Adrenal gland (tissue), 12 donors: ENCODE results near the gene BOK. TPM values are rescaled to one million over a fixed set of nuclear protein-coding genes. Genes with fewer than 3 reads are reported as not detected.

Experiments used
- DNase-seq, 7 donors: peaks; one replicate each; pipeline ENCODE4 v3.0.0-alpha.2; 2019 to 2020
- H3K27ac ChIP-seq, 5 donors: fragments of 200-600 bp; sonication (generic) in 4 of 5; 1 replicate in 3 of 5; 2 replicates in 2 of 5; pipeline versions ENCODE4 v1.5.1 to v1.8.0; 2016 to 2020; ENCODE audit warnings: mild to moderate bottlenecking in 1 of 5
- H3K27me3 ChIP-seq: fragments of 200-600 bp; 2 replicates; pipeline ENCODE4 v1.8.0; 2021
- H3K36me3 ChIP-seq, 2 donors: fragments of 200-600 bp; replicated peaks in 1 of 2; 1 replicate in 1 of 2; 2 replicates in 1 of 2; pipeline versions ENCODE4 v1.5.1 to v1.8.0; 2018 to 2022
- H3K4me1 ChIP-seq, 2 donors: fragments of 200-600 bp; replicated peaks in 1 of 2; 1 replicate in 1 of 2; 2 replicates in 1 of 2; pipeline versions ENCODE4 v1.5.1 to v1.8.0; 2018 to 2021
- H3K4me3 ChIP-seq, 4 donors: fragments of 200-600 bp; sonication (generic) in 3 of 4; one replicate each; pipeline ENCODE4 v1.5.1; 2016 to 2018
- H3K9me3 ChIP-seq, 3 donors: fragments of 200-600 bp; sonication (generic) in 1 of 3; replicated peaks in 1 of 3; 1 replicate in 2 of 3; 2 replicates in 1 of 3; pipeline versions ENCODE4 v1.5.1 to v1.8.0; 2016 to 2021
- POLR2A ChIP-seq, 2 donors: fragments of 450-650 bp; IDR thresholded peaks; one replicate each; pipeline ENCODE4 v1.6.1; 2017; ENCODE audit warnings: antibody characterized with exemption in 2 of 2, mild to moderate bottlenecking in 2 of 2, moderate library complexity in 1 of 2
- WGBS, 4 donors: extraction: QIAGEN DNeasy Blood & Tissue Kit in 2 of 4; methylation state at CpG; one replicate each; pipeline versions ENCODE4 v1.1.5 to v1.1.7; 2013 to 2017; 5-methylcytosine and 5-hydroxymethylcytosine counted together
- intact Hi-C, 2 donors: fragments of 100-400 bp; cut with DNase I; formaldehyde crosslinking; loops; one replicate each; pipeline versions ENCODE4 v1.14.1 to v1.15.0; 2022 to 2023
- polyA plus RNA-seq, 3 donors: library from polyadenylated mRNA; stranded (reverse); fragments of 200-250 nt in 2 of 3; fragments of 350-450 nt in 1 of 3; fragmentation: Illumina TruSeq in 1 of 3; extraction: RNeasy Lipid Tissue Mini Kit (QIAGEN cat#74804) in 1 of 3; gene quantifications; one replicate each; pipeline ENCODE4 v1.2.3, GENCODE V29; 2013 to 2014
- total RNA-seq, 9 donors: library from RNA; depleted of rRNA in 4 of 9; stranded (reverse); fragments of >200 nt in 4 of 9; fragments of 120-200 nt in 1 of 9; fragmentation: NEBNext Ultra II Directional in 1 of 9; extraction: Animal tissue kit (Norgen Biotek cat#: 25700) in 1 of 9; gene quantifications; one replicate each; pipeline versions ENCODE4 v1.1.0 to v1.2.4, GENCODE V29; 2013 to 2023
- TF ChIP-seq, protein P1 (sequence below), 6 experiments: fragments of 450-650 bp in 4 of 6; fragments of 200-600 bp in 2 of 6; sonication (generic) in 1 of 6; IDR thresholded peaks; 1 replicate in 5 of 6; 2 replicates in 1 of 6; pipeline versions ENCODE4 v1.5.1 to v1.8.0; 2016 to 2021; ENCODE audit warnings: antibody characterized with exemption in 6 of 6, mild to moderate bottlenecking in 2 of 6, moderate library complexity in 1 of 6
- donor health status: healthy with polysubstance abuse.
- donor health status: Bipolar disorder and iron deficiency.
- donor health status: DM: yes; HTN: yes; CAD: no.
- donor health status: DM: no; HTN: no; CAD: no.
- donor health status: DM: no; HTN: no; CAD: no.
- donor health status: DM: yes; HTN: yes; CAD: no.

The BOK gene
- total and polyA plus RNA-seq, 12 donors: 2.9 to 41.7 (median 13.9) TPM

DNA sequence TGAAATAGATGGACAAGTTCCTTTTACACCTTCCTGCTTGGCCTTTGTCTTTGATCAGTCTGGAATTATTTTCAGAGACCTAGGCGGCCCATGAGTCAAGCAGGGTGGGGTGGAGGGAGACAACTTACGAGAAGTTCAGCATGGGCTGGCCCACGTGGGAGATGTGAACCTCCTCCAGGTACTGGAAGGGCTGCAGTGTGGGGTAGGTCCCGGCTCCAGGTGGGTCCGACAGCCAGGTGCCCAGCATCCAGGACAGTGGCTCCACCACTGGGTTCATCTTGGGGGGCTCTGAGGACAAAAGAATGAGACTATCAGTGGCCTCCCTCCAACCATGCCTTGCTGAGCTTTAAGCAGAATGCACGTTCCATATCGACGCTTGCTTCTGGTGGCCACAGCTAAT is 47.6 kb downstream of the BOK start:
- no peak for DNase-seq
- Histone ChIP-seq H3K36me3 (peaks cover 0 to 38% of the 10 kb centered on the region in 2 donors), H3K9me3 (no peaks in the 10 kb centered on the region), H3K27me3 (no peaks in the 10 kb centered on the region), H3K4me1 (peaks cover 0 to 9% of the 10 kb centered on the region in 2 donors), H3K4me3 (no peak overlapping the region), H3K27ac (no peak overlapping the region)
- TF ChIP-seq, protein P1, sequence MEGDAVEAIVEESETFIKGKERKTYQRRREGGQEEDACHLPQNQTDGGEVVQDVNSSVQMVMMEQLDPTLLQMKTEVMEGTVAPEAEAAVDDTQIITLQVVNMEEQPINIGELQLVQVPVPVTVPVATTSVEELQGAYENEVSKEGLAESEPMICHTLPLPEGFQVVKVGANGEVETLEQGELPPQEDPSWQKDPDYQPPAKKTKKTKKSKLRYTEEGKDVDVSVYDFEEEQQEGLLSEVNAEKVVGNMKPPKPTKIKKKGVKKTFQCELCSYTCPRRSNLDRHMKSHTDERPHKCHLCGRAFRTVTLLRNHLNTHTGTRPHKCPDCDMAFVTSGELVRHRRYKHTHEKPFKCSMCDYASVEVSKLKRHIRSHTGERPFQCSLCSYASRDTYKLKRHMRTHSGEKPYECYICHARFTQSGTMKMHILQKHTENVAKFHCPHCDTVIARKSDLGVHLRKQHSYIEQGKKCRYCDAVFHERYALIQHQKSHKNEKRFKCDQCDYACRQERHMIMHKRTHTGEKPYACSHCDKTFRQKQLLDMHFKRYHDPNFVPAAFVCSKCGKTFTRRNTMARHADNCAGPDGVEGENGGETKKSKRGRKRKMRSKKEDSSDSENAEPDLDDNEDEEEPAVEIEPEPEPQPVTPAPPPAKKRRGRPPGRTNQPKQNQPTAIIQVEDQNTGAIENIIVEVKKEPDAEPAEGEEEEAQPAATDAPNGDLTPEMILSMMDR (IDR thresholded peaks at IDR 0.05): no peak
- TF ChIP-seq POLR2A (IDR thresholded peaks at IDR 0.05): no peak
- WGBS, 4 donors: 92 to 96% (median 94%) methylated on average over 6 to 8 of the region's 8 CpGs
- intact Hi-C loops: no loop called here

DNA sequence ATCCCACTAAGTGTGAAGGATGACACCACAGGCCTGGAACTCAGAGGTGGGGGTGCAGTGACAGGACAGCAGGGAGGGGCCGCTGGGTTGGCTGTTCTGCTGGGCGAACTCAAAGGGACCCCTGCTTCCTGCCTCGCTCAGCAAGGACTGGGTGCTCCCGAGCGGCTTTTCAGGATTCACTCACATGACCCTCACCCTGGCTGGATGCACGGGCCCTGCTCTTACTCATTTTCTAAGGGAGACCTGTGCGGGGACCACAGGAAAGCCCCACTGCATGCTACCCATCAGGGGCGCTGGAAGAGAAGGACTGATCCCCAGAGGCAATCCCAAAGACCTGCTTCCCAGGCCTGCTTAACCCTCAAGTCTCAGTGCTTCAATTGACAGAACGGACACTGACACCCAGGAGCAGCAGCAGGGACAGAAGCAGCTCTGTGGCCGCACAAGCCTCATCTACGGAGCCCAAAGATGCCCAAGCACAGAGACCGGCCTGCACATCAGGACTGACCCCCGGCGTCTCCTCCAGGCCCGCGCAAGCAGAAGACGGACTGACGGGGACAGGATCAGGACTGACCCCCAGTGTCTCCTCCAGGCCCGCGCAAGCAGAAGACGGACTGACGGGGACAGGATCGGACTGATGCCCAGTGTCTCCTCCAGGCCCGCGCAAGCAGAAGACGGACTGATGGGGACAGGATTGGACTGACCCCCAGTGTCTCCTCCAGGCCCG is 48.8 kb downstream of the BOK start:
- TF ChIP-seq POLR2A (IDR thresholded peaks at IDR 0.05): no peak
- TF ChIP-seq, protein P1 (IDR thresholded peaks at IDR 0.05): no peak
- intact Hi-C loops: no loop called here
- Histone ChIP-seq H3K4me3 (no peak overlapping the region), H3K36me3 (peaks cover 0 to 29% of the 10 kb centered on the region in 2 donors), H3K27me3 (no peaks in the 10 kb centered on the region), H3K27ac (no peak overlapping the region), H3K4me1 (peaks cover 0 to 9% of the 10 kb centered on the region in 2 donors), H3K9me3 (no peaks in the 10 kb centered on the region)
- 94 to 97% (median 95%) methylated on average over 23 to 27 of the region's 27 CpGs for WGBS, 4 donors
- DNase-seq: no peak

DNA sequence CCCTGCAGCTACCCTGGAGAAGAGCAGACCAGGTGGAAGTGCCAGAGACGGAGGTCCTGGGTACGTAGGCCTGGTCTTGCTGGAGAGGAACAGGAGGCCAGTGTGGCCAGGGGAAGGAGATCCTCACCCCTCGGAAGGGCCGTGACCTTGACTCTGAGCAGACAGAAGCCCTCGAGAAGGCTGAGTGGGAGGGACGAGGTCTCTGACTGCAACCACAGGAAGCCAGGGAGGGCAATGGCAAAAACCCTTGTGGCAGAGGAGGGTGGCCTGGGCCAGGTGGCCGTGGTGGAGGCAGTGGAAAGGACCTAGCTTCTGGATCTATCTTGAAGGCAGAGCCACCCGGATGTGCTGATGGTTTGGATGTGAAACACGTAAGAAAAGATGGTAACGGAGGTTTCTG is 50.3 kb downstream of the BOK start:
- Histone ChIP-seq H3K27me3 (no peaks in the 10 kb centered on the region), H3K4me1 (peaks cover 0 to 9% of the 10 kb centered on the region in 2 donors), H3K4me3 (no peak overlapping the region), H3K9me3 (no peaks in the 10 kb centered on the region), H3K27ac (no peak overlapping the region), H3K36me3 (peaks cover 0 to 16% of the 10 kb centered on the region in 2 donors)
- intact Hi-C loops: no loop called here
- no peak for DNase-seq
- 71 to 78% (median 74%) methylated on average over 9 to 10 of the region's 10 CpGs for WGBS, 4 donors
- TF ChIP-seq POLR2A (IDR thresholded peaks at IDR 0.05): no peak
- TF ChIP-seq, protein P1 (IDR thresholded peaks at IDR 0.05): no peak

DNA sequence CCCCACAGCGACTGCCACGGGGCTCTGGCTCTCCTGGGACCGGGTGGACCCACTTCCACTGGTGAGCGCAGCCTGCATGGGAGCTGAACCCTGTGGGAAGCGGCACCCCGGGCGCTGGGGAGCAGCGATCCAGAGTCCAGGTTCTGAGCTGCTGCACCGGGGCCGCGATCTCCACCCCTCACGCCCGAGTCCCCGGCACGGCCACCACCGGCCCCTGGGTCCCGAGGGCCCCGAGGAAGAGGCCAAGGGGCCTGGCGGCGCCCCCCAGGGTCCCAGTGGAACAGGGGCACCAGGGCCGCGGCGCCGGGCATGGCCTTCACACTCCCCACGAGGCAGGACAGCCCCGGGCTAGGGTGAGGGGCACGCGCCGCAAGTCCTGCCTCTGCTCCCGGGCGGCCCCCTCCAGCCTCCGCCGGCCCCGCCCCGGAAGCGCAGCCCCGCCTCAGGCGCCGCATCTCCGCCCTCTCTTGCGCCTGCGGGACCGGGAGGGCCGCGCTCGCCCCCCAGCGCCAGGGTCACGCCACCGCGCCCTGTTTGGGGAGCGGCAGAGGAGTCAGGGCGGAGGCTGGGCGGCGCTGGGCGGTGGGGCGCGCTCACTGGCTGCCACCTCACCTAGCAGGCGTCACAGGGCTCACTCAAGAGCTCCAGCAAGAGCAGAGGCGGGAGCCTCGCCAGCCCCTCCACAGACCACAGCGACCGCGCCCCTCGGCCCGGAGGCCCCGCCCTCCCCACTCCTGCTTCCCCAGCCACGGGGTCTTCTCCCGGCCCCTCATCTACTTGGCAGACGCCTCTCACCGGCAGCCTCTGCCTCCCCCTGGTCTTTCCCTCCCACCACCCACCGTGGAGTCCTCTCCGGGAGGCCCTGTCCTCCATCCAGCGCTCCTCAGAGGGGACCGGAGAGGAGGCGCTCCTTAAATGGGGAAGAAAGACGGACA is 51.6 kb downstream of the BOK start:
- H3K27me3 ChIP-seq: no peaks in the 10 kb centered on the region
- peak; percentile 81 to 90 (median 86) for DNase-seq
- H3K27ac ChIP-seq: peak overlapping the region in 2 of 5 donors; percentile 5 to 62
- H3K9me3 ChIP-seq: no peaks in the 10 kb centered on the region
- peaks cover 0 to 9% of the 10 kb centered on the region in 2 donors for H3K4me1 ChIP-seq
- peaks cover 0 to 12% of the 10 kb centered on the region in 2 donors for H3K36me3 ChIP-seq
- intact Hi-C loops: no loop called here
- H3K4me3 ChIP-seq: peak overlapping the region in 2 of 4 donors; percentile 38 to 69
- 9 to 34% (median 15%) methylated on average over 18 to 76 of the region's 76 CpGs for WGBS, 4 donors
- TF ChIP-seq, protein P1 (IDR thresholded peaks at IDR 0.05): peak in 4 of 6 experiments; percentile 20 to 73 (median 62)
- TF ChIP-seq POLR2A (IDR thresholded peaks at IDR 0.05): peak in 1 of 2 donors; percentile 23
